Jurkat, Clone E6-1 (cell line): ENCODE measurements around the gene SLCO3A1.
"Not testable (repeated sequence)": the region's sequence is repeated elsewhere in the genome, so short reads cannot be mapped to it uniquely, and the experiment has no call there.

ENCODE experiments used
- DNase-seq: peaks from one replicate; pipeline ENCODE4 v3.0.0-alpha.2; 2011; ENCODE audit warnings: low read depth, low spot score
- H3K4me3 ChIP-seq: 2 replicates; pipeline ENCODE4 v1.5.1; 2011; ENCODE audit warnings: mild to moderate bottlenecking, low read length, control low read depth, moderate library complexity

Gene SLCO3A1

DNA sequence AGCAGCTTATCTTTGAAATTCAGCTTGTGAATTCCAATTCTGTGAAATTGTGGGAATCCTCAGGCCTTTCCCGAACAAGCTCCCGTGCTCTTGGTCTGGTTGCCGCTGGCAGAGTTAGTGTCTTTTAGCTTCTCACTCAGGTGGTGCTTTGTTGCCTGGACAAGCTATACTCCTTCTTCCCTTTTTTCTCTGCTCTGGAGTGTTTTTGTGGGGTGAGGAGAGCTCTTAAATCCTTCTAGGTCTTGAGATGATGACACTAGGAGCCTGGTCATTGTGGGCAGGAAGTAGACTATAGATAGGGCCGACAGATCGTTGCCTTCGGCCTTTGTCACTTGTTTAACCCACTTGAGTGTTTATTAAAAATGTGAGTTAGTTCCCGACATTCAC is 93.8 kb downstream of the SLCO3A1 start:
- DNase-seq: no peak

GRCh38 chr15:91947683-91948608 is 94.4 kb downstream of the SLCO3A1 start:
- DNase-seq: no peak
- H3K4me3 ChIP-seq: no peak overlapping the region

More for the DNA sequence above, 93.8 kb downstream of the SLCO3A1 start:
- H3K4me3 ChIP-seq: no peak overlapping the region

GRCh38 chr15:91949361-91949760 is 95.9 kb downstream of the SLCO3A1 start:
- H3K4me3 ChIP-seq: no peak overlapping the region
- no peak for DNase-seq

DNA sequence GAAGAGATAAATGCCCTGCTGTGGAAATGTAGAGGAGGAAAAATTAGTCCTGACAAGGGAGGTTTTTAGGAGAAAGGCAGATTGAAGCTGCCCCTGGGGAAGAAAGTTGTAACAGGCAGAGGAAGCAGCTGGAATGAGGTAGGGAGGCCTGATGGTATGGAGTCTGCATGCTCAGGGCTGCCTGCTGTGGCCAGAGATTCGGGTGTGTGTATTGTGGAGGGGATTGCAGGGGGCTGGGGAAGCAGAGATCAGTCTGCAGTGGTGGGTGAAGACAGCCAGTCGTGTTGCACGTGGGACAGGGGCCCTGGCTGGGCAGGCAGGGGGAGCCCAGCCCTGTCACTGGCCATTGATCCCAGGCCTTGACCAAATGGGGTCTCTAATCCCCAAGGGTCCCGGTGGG is 96.5 kb downstream of the SLCO3A1 start:
- no peak for DNase-seq
- H3K4me3 ChIP-seq: no peak overlapping the region

GRCh38 chr15:91950631-91951329 is 97.3 kb downstream of the SLCO3A1 start:
- H3K4me3 ChIP-seq: no peak overlapping the region
- DNase-seq: peak; percentile 57

- peak; percentile 1 for DNase-seq
- H3K4me3 ChIP-seq: no peak overlapping the region
Measured at GRCh38 chr15:91952216-91952615, 98.7 kb downstream of the SLCO3A1 start.

DNA sequence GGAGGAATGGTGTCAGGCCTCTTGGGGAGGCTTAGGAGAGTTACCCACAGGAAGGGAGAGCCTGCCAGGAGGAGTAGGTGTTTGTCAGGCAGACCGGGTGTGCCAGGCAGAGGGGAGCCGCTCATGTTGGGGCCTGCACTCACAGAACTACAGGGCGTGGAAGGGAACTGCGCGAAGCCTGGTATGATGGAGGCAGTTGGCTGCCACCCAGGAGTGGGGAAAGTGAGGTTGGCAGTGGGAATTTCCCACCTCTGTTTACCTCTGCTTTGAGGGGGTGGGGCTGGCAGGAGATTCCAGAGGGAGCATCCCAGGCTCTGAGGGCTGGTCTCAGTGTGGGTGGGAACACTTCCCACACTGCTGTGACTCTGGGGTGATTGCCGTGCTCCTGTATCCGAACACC is 99.9 kb downstream of the SLCO3A1 start:
- no peak overlapping the region for H3K4me3 ChIP-seq
- DNase-seq: peak; percentile 1

GRCh38 chr15:91954292-91954691 is 100.8 kb downstream of the SLCO3A1 start:
- no peak for DNase-seq
- H3K4me3 ChIP-seq: no peak overlapping the region

DNA sequence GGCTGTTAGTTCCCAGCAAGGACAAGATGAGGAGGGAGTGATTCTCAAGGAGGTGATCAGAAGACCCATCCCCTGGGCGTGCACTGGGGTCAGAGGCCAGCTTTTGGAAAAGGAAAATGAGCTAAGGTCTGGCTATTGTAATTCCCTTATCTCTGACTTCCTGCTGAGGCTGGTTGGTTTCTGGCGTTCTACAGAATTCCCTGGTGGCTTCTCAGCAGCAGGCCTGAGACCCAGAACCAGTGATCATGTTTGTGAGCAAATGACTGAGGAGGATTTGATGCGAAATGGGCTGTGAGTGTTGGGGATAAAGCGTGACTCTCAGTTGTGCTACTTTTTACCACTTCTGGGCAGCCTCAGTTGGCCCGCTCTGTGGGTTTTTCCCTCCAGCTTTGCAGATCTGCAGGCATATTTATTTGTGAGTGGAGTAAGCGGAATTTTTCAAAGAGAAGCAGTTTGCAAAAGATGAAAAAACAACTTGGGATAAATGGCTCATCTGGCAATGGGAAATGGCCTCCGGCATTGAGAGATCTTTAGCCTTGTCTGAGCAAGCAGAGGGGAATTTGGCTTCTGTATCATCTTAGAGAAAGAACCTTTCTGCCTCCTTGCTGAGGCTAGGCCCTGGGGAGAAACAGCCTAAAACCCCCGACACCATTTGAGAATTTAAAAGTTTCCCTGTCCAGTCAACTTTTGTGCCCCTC is 102.7 kb downstream of the SLCO3A1 start:
- no peak overlapping the region for H3K4me3 ChIP-seq
- DNase-seq: no peak

DNA sequence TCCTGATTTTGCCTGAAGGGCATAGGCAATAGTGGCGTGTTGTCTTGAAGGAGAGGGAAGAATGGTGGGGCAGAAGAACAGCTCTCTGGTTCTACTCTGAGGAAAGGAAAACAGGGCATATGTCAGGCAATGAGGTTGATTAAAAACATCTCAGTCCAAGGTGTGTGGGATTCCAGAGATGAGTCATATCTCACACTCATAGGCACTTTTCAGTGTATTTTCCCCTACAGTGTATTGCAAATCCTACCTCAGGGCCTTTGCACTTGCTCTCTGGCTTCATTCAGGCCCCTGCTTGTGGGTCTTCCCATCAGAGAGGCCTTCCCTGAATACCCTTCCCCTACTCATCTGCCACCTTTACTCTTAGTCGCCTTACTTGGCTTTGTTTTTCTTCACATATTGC is 107.8 kb downstream of the SLCO3A1 start:
- H3K4me3 ChIP-seq: no peak overlapping the region

GRCh38 chr15:91963747-91964146 is 110.2 kb downstream of the SLCO3A1 start:
- H3K4me3 ChIP-seq: not testable (repeated sequence)

More for the DNA sequence above, 107.8 kb downstream of the SLCO3A1 start:
- no peak for DNase-seq

GRCh38 chr15:91965501-91966193 is 112.1 kb downstream of the SLCO3A1 start:
- no peak for DNase-seq
- no peak overlapping the region for H3K4me3 ChIP-seq

More at GRCh38 chr15:91963747-91964146, 110.2 kb downstream of the SLCO3A1 start:
- not testable (repeated sequence) for DNase-seq

DNA sequence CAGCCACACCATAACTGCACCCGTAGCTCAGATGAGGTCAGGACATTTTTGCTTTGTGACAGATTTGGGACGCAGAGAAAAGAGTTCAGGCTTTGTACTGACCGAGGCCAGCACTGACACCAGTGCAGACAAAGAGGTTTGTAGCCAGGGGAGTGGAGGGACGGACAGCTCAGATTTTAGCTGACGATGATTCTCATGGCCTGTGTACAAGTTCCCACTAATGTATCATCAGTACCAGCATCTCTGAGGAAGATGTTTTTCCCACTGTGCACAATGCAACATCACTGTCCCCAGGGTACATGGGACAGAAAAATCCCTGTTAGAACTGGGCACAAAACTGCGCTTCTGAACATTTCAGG is 112.7 kb downstream of the SLCO3A1 start:
- no peak for DNase-seq
- no peak overlapping the region for H3K4me3 ChIP-seq

DNA sequence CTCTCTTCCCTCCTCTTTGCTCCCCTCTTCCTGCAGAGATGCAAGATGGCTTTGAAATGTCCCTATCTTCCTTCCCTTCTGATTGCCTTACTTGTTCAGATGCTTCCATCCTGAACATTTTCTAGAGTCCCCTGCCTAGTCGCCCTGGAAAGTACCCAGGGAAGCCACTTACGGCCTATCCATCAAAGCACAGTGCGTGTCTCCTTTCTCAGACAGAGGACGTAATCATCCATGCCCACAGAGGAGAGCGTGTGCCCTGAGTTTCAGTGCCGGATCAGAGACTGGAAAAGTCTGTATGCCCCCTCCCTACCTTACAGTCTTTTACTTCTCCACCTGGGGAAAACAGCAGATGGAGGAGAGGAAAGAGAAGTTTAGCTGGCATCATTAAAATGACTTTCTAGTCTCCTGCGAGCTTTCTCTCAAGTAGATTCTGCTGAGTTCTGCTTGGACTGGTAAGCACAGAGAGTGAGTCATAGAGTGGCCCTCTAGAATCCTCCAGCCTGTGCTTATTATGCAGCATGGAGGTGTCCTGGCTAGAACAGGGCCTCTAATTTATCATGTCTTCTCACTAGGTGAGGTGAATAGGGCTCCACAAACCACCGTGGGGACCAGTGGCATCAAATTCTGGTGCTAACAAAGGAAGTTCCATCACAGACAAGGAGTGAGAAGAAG is 114.6 kb downstream of the SLCO3A1 start:
- DNase-seq: no peak

GRCh38 chr15:91968610-91969009 is 115.1 kb downstream of the SLCO3A1 start:
- DNase-seq: no peak
- no peak overlapping the region for H3K4me3 ChIP-seq

More for the DNA sequence above, 114.6 kb downstream of the SLCO3A1 start:
- H3K4me3 ChIP-seq: no peak overlapping the region

DNA sequence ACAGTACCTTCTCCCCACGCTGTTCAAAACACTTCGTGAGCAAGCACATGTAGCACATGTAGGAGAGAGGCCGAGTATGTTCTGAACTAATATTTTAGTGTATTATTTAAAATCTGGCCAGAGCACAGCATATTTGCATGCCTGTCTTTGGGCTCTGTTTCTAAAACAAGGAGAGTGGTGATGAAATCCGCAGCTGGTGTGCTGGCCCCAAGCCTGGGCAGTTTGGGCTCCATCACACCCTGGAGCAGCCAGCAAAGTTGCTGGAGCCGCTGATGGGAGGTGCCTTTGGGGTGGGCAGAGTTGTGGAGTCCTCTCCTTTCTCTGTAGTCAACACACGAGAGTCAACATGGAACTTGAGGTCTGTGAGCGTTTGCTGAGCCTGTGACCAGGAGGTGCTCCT is 116.6 kb downstream of the SLCO3A1 start:
- DNase-seq: no peak
- no peak overlapping the region for H3K4me3 ChIP-seq

GRCh38 chr15:91973481-91973880 is 120.0 kb downstream of the SLCO3A1 start:
- DNase-seq: no peak
- no peak overlapping the region for H3K4me3 ChIP-seq

- no peak overlapping the region for H3K4me3 ChIP-seq
- no peak for DNase-seq
Measured at GRCh38 chr15:91974321-91974720, 120.8 kb downstream of the SLCO3A1 start.
